ENCODE measurements around the gene MTHFD1L.

The MTHFD1L gene

DNA sequence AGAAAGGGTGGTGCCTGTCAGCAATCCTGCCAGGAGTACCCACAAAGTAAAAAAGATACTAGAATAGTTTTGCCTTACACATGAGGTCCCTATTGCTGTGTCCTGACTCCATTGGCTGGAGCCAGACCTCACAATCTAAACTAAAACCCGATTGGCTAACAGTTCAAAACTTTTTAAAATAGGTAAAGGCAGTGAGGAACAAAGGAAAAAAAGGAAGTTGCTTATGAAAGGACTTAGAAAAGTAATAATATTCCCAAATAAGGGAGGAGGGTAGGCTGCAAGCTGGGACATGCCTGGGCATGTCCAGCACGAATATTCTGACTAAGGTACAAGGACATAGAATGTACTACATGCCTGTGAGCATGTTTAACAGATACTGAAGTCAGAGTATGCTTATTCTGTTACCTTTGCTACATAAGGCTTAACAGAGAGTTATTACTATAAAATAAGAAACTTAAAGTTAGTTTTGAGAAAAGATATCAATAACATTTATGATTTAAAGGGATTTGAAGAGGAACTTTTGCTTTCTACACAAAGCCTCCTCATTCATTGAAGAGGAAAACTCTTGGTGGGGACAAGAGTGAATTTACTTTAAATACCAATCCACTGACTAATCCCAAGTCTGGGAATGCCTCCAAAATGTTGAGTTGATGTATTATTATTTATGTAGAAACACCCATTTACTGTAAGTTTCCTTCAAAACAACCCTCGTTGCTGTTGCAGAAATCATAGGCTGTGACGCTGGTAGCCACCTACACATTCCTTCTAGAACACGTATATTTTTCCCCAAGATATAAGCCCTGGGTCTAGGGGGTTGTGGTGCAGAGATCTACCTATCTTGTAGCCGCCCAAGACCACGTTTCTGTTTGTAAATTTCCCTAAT lies 8.2 kb upstream of the MTHFD1L start:
- TF ChIP-seq, protein P1, sequence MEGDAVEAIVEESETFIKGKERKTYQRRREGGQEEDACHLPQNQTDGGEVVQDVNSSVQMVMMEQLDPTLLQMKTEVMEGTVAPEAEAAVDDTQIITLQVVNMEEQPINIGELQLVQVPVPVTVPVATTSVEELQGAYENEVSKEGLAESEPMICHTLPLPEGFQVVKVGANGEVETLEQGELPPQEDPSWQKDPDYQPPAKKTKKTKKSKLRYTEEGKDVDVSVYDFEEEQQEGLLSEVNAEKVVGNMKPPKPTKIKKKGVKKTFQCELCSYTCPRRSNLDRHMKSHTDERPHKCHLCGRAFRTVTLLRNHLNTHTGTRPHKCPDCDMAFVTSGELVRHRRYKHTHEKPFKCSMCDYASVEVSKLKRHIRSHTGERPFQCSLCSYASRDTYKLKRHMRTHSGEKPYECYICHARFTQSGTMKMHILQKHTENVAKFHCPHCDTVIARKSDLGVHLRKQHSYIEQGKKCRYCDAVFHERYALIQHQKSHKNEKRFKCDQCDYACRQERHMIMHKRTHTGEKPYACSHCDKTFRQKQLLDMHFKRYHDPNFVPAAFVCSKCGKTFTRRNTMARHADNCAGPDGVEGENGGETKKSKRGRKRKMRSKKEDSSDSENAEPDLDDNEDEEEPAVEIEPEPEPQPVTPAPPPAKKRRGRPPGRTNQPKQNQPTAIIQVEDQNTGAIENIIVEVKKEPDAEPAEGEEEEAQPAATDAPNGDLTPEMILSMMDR (conservative IDR thresholded peaks at IDR 0.05), result no peak
- H3K27ac ChIP-seq, result no peak overlapping the region

DNA sequence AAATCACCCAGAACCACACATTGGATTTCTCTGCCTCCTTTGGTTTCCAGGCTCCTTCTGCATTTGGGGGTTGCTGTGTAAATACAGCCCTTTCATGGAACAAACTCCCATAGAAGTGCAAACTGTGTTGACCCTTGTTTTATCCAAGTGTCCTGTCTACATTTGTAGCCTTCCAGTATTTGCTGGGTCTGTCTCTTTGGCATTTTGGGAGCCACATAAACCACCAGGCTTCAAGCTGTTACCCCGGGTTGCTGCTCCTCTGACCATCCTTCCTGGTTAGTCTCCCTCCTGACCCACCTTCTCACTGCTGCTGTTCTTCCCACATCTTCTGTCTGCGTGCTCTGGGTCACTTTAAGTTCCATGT lies 7.6 kb upstream of the MTHFD1L start:
- H3K27ac ChIP-seq, result no peak overlapping the region
- TF ChIP-seq, protein P1 (conservative IDR thresholded peaks at IDR 0.05), result no peak

DNA sequence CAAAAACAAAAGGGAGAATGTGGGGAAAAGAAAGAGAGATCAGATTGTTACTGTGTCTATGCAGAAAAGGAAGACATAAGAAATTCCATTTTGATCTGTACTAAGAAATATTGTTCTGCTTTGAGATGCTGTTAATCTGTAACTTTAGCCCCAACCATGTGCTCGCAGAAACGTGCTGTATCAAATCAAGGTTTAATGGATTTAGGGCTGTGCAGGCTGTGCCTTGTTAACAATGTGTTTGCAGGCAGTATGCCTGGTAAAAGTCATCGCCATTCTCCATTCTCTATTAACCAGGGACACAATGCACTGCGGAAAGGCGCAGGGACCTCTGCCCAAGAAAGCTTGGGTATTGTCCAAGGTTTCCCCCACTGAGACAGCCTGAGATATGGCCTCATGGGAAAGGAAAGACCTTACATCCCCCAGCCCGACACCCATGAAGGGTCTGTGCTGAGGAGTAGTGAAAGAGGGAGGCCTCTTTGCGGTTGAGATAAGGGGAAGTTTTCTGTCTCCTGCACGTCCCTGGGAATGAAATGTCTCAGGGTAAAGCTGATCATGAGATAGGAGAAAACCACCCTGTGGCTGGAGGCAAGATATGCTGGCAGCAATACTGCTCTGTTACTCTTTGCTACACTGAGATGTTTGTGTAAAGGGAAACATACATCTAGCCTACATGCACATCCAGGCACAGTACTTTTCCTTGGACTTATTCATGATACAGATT lies 3.9 kb upstream of the MTHFD1L start:
- peak overlapping the region; percentile 98 for H3K27ac ChIP-seq

DNA sequence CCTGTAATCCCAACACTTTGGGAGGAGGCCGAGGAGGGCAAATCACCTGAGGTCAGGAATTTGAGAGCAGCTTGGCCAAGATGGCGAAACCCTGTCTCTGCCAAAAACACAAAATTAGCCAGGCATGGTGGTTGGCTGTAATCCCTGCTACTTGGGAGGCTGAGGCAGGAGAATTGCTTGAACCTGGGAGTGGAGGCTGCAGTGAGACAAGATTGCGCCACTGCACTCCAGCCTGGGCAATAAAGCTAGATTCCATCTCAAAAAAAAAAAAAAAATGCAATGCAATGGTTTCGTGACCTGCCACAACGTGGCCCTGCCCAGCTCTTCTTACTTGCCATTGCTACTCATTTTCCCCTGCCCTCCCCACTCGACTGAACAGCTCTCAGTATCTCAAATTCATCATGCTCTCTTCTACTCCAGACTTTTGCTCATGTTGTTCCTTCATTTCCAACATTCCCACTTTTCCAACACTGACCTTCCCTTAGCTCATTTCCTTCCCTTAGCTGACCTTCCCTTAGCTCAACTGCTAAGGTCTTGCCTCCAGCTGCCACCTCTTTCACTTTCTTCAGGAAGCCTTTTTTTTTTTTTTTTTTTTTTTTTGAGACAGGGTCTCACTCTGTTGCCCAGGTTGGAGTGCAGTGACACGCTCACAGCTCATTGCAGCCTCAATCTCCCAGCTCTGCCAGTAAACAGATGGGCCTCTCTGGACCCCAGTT lies 2.1 kb upstream of the MTHFD1L start:
- TF ChIP-seq, protein P1 (conservative IDR thresholded peaks at IDR 0.05), result no peak
- peak overlapping the region; percentile 98 for H3K27ac ChIP-seq

DNA sequence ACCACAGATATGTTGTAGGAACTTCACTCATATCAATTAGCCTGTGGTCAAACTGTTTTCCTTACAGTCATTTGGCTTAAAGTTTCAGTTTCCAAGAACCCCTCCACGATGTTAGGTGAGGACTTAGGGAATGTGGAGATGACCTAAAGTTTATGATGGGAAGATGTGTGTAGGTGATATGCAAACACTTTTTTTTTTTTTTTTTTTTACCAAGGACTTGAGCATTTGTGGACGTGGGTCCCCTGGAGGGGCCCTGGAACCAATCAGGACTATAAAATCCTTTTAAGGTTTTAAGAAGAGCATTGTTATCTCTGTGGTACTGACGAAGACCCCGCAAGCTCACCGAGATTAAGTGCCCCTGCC lies 478 bp upstream of the MTHFD1L start:
- TF ChIP-seq, protein P1 (conservative IDR thresholded peaks at IDR 0.05), result no peak
- H3K27ac ChIP-seq, result peak overlapping the region; percentile 98

DNA sequence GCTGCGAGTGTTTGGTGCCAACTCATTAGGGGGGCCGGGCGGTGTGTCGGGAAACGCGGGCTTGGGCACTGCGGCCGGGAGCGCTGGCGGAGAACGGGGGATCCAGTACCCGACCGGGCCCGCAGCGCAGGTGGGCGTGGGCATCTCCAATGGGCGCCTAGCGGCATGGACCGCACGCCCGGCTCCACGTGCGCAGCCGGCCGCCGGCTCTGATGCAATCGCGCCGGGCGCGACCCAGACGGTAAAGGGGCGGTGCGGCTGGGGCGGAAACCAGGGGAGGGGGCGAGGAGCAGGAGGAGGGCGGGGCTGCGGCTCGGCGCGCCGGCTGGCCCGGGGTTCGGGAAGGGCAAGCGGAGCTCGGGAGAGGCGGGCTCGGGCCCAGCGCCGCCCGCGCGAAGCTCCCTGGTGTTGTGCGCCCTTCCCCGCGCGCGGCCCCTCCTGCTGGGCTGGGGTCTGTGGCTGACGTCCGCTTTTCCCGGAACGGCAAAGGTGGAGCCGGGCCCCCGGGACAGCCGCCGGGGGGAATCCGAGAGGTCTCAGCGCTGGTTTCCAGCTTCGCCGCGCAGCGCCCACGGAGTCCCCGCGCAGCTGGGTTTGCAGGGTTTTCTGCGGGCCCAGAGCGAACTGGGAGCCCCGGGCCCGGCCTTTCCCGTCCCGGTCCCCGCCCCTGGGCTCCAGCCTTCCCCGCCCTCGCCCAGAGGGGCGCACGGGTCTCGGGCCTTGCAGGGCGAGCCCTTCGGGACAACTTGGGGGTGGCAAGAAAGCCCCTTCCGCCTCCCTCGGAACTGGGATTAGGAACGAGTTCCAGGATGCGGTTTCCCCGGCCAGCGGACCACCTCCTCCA lies 867 bp downstream of the MTHFD1L start:
- H3K27ac ChIP-seq, result peak overlapping the region; percentile 98
- TF ChIP-seq, protein P1 (conservative IDR thresholded peaks at IDR 0.05), result no peak

DNA sequence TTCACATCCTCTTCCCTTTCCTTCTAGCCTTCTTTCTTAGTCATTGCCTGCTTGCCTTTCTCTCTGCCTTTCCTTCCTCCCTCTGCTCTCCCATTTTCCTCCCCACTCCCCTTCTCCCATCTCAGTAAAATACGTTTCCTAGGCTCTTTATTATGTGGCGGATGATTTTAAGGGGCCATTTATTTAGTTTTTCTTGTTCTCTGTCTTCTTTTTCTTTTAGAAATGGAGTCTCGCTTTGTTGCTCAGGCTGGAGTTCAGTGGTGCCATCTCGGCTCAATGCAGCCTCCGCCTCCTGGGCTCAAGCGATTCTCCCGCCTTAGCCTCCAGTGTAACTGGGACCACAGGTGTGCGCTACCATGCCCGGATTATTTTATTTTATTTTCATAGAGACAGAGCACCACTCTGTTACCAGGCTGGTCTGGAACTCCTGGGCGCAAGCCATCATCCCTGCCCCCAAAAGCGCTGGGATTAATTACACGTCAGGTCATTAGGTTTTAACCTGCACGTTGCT lies 1.5 kb downstream of the MTHFD1L start:
- TF ChIP-seq, protein P1 (conservative IDR thresholded peaks at IDR 0.05), result no peak
- peak overlapping the region; percentile 98 for H3K27ac ChIP-seq
